GM12878 (cell line): ENCODE results near the gene SELENOM.

Experiments used
- BHLHE40 ChIP-seq, 2 experiments: fragments of 450-650 bp in 1 of 2; IDR thresholded peaks; 2 replicates each; pipeline ENCODE4 v1.6.1; 2011 to 2017; ENCODE audit warnings: low read depth in 2 of 2, borderline replicate concordance in 1 of 2, improper control_type of control experiment in 1 of 2, low read length in 1 of 2, mild to moderate bottlenecking in 1 of 2
- CTCF ChIP-seq, 3 experiments: IDR thresholded peaks in 2 of 3; conservative IDR thresholded peaks in 1 of 3; 2 replicates each; pipeline ENCODE4 v1.5.1; 2011; ENCODE audit warnings: low read depth in 3 of 3, low read length in 3 of 3, mild to moderate bottlenecking in 3 of 3, control low read depth in 2 of 3, moderate library complexity in 2 of 3, inconsistent platforms in 1 of 3, mixed read lengths in 1 of 3; ENCODE audit not compliant: control insufficient read depth in 2 of 3, insufficient read depth in 1 of 3; ENCODE audit errors: extremely low read depth in 1 of 3
- EGR1 ChIP-seq, 2 experiments: IDR thresholded peaks; 1 replicate in 1 of 2; 2 replicates in 1 of 2; pipeline ENCODE4 v1.6.1; 2011 to 2012; ENCODE audit warnings: low read depth in 2 of 2, low read length in 2 of 2, borderline replicate concordance in 1 of 2, mild to moderate bottlenecking in 1 of 2, moderate library complexity in 1 of 2
- EP300 ChIP-seq, 2 experiments: fragments of 150-350 bp in 1 of 2; IDR thresholded peaks; 2 replicates each; pipeline ENCODE4 v1.6.1; 2011 to 2012; ENCODE audit warnings: low read depth in 2 of 2, low read length in 2 of 2, borderline replicate concordance in 1 of 2, improper control_type of control experiment in 1 of 2, inconsistent platforms in 1 of 2; ENCODE audit not compliant: control insufficient read depth in 1 of 2
- FOXM1 ChIP-seq: IDR thresholded peaks from 2 replicates; pipeline ENCODE4 v1.6.1; 2012; ENCODE audit warnings: low read depth, mild to moderate bottlenecking, inconsistent platforms, low read length, moderate library complexity
- HDAC6 ChIP-seq: fragments of 200-600 bp; sonication (generic); IDR thresholded peaks from one replicate; pipeline ENCODE4 v1.8.0; 2017; ENCODE audit warnings: antibody characterized with exemption; ENCODE audit not compliant: unreplicated experiment
- JUND ChIP-seq: IDR thresholded peaks from 2 replicates; pipeline ENCODE4 v1.6.1; 2012; ENCODE audit warnings: low read depth, mild to moderate bottlenecking, low read length, improper control_type of control experiment, moderate library complexity
- POLR2A ChIP-seq: IDR thresholded peaks from 2 replicates; pipeline ENCODE4 v1.6.1; 2011; ENCODE audit warnings: low read depth, mild to moderate bottlenecking, low read length
- POLR2AphosphoS5 ChIP-seq: IDR thresholded peaks from 2 replicates; pipeline ENCODE4 v1.6.1; 2011; ENCODE audit warnings: mild to moderate bottlenecking, low read length, inconsistent platforms
- RAD21 ChIP-seq: IDR thresholded peaks from 2 replicates; pipeline ENCODE4 v1.6.1; 2011; ENCODE audit warnings: mild to moderate bottlenecking, low read depth, low read length, moderate library complexity; ENCODE audit not compliant: insufficient read depth
- ZNF274 ChIP-seq: IDR thresholded peaks from one replicate; pipeline ENCODE4 v1.8.0; 2011; ENCODE audit not compliant: insufficient read length, insufficient read depth

GRCh38 chr22:31081963-31082605 is 25.3 kb downstream of the SELENOM start:
- no peak for TF ChIP-seq POLR2A
- no peak for TF ChIP-seq RAD21
- TF ChIP-seq CTCF (IDR thresholded peaks at IDR 0.05 in 2 of 3, conservative IDR thresholded peaks at IDR 0.05 in 1 of 3; ENCODE audit: control insufficient read depth in 2 of 3, extremely low read depth in 1 of 3, insufficient read depth in 1 of 3, low read depth in 3 of 3, low read length in 3 of 3) = no peak
- TF ChIP-seq ZNF274 = no peak
- TF ChIP-seq JUND = no peak
- no peak for TF ChIP-seq POLR2AphosphoS5
- TF ChIP-seq HDAC6 = no peak
- TF ChIP-seq BHLHE40 (IDR thresholded peaks at IDR 0.05; ENCODE audit: borderline replicate concordance in 1 of 2, low read depth in 2 of 2, low read length in 1 of 2) = no peak
- no peak for TF ChIP-seq EGR1 (IDR thresholded peaks at IDR 0.05; ENCODE audit: borderline replicate concordance in 1 of 2, low read depth in 2 of 2, low read length in 2 of 2)
- no peak for TF ChIP-seq FOXM1
- no peak for TF ChIP-seq EP300 (IDR thresholded peaks at IDR 0.05; ENCODE audit: borderline replicate concordance in 1 of 2, control insufficient read depth in 1 of 2, low read depth in 2 of 2, low read length in 2 of 2)
